Fibroblast of lung (primary cell): ENCODE results near the gene BLCAP.

ENCODE experiments used
- EZH2 ChIP-seq: IDR thresholded peaks from 2 replicates; pipeline ENCODE4 v1.5.1; 2012; ENCODE audit warnings: low read length, control low read depth, mild to moderate bottlenecking; ENCODE audit errors: missing control alignments
- TF ChIP-seq, protein P1 (sequence below), 2 donors: IDR thresholded peaks in 1 of 2; conservative IDR thresholded peaks in 1 of 2; 1 replicate in 1 of 2; 2 replicates in 1 of 2; pipeline ENCODE4 v1.5.1; 2011 to 2012; ENCODE audit warnings: low read length in 2 of 2, control low read depth in 1 of 2, inconsistent platforms in 1 of 2, low read depth in 1 of 2, mild to moderate bottlenecking in 1 of 2

- TF ChIP-seq EZH2: no peak
- TF ChIP-seq, protein P1, sequence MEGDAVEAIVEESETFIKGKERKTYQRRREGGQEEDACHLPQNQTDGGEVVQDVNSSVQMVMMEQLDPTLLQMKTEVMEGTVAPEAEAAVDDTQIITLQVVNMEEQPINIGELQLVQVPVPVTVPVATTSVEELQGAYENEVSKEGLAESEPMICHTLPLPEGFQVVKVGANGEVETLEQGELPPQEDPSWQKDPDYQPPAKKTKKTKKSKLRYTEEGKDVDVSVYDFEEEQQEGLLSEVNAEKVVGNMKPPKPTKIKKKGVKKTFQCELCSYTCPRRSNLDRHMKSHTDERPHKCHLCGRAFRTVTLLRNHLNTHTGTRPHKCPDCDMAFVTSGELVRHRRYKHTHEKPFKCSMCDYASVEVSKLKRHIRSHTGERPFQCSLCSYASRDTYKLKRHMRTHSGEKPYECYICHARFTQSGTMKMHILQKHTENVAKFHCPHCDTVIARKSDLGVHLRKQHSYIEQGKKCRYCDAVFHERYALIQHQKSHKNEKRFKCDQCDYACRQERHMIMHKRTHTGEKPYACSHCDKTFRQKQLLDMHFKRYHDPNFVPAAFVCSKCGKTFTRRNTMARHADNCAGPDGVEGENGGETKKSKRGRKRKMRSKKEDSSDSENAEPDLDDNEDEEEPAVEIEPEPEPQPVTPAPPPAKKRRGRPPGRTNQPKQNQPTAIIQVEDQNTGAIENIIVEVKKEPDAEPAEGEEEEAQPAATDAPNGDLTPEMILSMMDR (conservative IDR thresholded peaks at IDR 0.05 in 1 of 2, IDR thresholded peaks at IDR 0.05 in 1 of 2; ENCODE audit: low read depth in 1 of 2, low read length in 2 of 2): no peak
Measured at GRCh38 chr20:37547912-37548311, 20.2 kb upstream of the BLCAP start.
